Fibroblast of pulmonary artery (primary cell): Measurements from ENCODE around the gene BRD4.

ENCODE experiments used
- DNase-seq: peaks from one replicate; pipeline ENCODE4 v3.0.0-alpha.2; 2010; ENCODE audit warnings: low read depth
- H3K4me3 ChIP-seq: replicated peaks from 2 replicates; pipeline ENCODE4 v1.5.1; 2011; ENCODE audit warnings: low read depth, mild to moderate bottlenecking, control low read depth, low read length, moderate library complexity
- TF ChIP-seq, protein P1 (sequence below): IDR thresholded peaks from 2 replicates; pipeline ENCODE4 v1.5.1; 2011; ENCODE audit warnings: mild to moderate bottlenecking, control low read depth, low read length, inconsistent platforms; ENCODE audit errors: missing control alignments

BRD4 gene

DNA sequence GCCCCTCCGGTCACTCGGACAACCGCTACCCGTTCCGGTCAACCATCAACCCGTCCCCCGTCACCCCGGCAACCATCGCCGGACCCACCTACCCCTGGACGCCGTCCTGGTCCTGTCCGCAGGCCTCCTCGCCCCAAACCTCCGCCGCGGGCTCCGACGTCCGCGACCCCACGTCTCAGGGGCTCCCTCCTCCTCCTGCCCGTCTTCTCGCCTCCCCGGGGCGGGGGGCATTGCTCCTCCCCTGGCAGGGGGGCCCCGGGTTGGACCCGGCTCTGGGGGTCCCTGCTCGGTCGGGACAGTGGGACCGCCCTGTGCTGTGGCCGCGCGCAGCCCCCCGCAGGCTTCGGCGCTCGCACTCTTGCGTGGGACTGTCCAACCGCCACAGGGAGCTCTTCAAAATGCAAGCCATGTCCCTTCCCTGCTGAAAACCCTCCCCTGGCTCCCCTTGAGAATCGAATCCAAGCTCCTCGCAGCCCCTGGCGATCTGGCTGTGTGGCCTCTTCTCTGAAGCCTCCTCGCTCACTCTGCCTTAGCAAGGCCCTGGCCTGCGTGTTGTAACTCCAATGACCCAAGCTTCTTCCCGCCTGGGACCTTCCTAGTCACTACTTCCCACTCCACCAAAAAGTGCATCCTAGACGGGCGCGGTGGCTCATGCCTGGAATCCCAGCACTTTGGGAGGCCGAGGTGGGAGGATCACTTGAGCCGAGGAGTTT lies 108.5 kb downstream of the BRD4 start:
- peak overlapping the region; percentile 67 for H3K4me3 ChIP-seq
- TF ChIP-seq, protein P1, sequence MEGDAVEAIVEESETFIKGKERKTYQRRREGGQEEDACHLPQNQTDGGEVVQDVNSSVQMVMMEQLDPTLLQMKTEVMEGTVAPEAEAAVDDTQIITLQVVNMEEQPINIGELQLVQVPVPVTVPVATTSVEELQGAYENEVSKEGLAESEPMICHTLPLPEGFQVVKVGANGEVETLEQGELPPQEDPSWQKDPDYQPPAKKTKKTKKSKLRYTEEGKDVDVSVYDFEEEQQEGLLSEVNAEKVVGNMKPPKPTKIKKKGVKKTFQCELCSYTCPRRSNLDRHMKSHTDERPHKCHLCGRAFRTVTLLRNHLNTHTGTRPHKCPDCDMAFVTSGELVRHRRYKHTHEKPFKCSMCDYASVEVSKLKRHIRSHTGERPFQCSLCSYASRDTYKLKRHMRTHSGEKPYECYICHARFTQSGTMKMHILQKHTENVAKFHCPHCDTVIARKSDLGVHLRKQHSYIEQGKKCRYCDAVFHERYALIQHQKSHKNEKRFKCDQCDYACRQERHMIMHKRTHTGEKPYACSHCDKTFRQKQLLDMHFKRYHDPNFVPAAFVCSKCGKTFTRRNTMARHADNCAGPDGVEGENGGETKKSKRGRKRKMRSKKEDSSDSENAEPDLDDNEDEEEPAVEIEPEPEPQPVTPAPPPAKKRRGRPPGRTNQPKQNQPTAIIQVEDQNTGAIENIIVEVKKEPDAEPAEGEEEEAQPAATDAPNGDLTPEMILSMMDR = no peak
- DNase-seq = peak; percentile 15

DNA sequence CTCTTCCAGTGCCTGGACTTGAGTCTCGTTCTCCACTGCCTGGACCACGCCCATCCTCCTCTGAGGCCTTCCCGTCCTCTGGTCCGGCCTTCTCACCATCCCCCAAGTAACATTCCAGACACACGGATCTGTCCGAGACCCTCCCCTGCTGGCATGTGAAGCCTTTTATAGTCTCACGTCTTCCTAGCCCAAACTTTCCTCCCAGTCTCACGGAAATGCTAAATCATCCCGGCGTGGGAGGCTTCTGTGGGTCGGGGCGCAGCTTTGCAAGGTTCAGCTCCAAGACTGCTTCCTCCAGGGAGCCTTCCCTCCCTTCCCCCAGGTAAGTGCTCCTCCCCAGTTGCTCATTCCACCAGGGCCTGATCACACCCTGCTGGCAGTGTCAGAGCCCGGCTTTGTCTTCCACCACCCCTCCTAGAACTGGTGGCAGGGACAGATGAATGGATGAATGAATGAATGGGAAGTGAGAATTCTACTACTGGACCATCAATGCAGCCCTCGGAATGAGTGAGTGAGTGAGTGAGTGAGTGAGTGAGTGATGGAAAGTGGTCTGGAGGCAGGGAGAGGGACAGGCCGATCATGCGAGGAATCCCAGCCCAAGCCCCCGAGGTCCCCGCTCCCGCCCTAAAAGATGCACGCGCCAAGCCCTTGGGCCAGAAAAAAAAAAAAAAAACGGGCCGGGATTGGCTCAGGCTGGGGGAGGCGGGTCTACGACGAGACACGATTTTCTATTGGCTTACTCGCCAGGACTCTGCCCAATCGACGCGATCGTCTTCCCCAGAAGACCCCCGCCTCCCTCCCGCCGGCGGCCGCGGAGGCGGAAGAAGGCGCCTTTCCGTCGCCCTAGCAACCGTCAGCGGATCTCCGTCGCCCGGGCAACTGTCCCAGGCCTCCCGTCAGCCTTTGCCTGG lies 109.3 kb downstream of the BRD4 start:
- peak overlapping the region; percentile 67 for H3K4me3 ChIP-seq
- TF ChIP-seq, protein P1 = no peak

DNA sequence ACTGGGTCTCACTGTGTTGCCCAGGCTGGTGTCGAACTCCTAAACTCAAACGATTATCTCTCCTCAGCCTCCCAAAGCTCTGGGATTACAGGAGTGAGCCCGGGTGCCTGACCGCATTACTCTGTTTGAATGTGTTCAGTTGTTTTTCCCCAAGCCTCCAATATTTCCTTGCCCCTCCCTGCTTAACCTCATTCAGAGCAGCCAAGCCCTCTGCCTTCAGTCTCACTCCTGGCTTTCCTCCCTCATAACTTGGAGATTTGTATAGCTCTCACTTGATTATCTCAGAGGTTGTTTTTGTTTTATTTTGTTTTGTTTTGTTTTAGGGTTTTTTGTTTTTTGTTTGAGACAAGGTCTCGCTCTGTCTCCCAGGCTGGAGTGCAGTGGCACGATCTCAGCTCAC lies 111.5 kb downstream of the BRD4 start:
- TF ChIP-seq, protein P1 = no peak
- no peak overlapping the region for H3K4me3 ChIP-seq
- DNase-seq = no peak

More for the DNA sequence above, 109.3 kb downstream of the BRD4 start:
- DNase-seq = peak; percentile 96

DNA sequence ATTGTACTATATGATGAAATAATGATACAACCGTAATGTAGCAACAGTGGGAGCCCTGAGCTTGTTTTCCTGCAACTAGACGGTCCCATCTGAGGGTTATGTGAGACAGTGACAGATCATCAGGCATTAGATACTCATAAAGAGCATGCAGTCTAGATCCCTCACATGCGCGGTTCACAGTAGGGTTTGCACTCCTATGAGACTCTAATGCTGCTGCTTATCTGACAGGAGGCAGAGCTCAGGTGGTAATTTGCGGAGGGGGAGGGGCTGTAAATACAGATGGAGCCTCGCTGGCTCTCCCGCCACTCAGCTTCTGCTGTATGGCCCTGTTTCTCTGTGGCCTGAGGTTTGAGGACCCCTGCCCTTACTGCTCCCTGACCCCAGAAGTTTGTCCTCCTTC lies 113.8 kb downstream of the BRD4 start:
- H3K4me3 ChIP-seq = no peak overlapping the region
- DNase-seq = no peak
- TF ChIP-seq, protein P1 = no peak

DNA sequence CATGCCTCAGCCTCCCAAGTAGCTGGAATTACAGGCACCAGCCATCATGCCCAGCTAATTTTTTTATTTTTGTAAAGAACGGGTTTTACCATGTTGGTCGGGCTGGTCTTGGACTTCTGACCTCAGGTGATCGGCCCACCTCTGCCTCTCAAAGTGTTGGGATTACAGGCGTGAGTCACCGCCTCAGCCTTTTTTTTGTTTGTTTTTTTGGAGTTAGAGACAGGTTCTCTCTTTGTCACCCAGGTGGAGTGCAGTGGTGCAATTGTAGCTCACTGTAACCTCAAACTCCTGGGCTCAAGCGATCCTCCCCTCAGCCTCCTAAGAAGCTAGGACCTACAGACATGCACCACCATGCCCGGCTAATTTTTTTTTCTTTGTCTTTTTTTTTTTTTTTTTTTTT lies 116.0 kb downstream of the BRD4 start:
- no peak overlapping the region for H3K4me3 ChIP-seq
- DNase-seq = no peak
- TF ChIP-seq, protein P1 = no peak

DNA sequence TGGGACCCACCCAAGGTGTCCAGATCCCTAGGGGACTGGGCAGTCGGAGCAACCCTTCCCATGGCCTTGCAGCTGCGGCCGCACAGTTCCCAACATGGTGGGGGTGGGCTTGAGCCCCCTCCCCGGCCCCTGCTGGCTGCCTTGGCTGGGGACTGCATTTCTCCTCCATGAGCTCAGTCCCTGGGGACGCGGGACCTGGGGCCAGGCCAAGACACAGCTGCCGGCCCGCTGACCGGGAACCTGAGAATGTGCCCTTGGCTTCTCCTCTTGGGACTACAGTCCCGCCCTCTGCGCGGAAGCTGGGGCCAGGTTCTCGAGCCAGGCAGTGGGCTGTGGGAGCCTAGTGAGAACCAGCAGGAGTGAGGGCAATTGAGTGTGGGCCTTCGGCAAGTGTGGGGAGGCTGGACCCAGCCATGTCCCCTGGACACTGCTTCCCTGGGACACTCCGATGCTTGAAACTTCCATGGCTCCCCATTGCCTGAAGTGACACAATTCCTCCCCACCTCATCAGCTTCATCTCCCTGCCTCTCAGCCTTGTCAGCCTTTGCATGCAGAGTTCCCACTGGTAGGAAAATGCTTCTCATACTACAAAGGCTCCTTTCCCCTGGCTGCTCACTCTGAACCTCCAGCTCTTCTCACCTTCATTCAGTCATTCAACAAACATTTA lies 118.5 kb downstream of the BRD4 start:
- DNase-seq = peak; percentile 56
- TF ChIP-seq, protein P1 = no peak
- H3K4me3 ChIP-seq = no peak overlapping the region
